ENCODE data around the gene CRADD.

Gene CRADD

GRCh38 chr12:93723568-93723930 lies 46.4 kb downstream of the CRADD start:
- no peak overlapping the region for H3K4me3 ChIP-seq (ENCODE audit: low read length)
- DNase-seq (ENCODE audit: low read depth, low spot score), result no peak

DNA sequence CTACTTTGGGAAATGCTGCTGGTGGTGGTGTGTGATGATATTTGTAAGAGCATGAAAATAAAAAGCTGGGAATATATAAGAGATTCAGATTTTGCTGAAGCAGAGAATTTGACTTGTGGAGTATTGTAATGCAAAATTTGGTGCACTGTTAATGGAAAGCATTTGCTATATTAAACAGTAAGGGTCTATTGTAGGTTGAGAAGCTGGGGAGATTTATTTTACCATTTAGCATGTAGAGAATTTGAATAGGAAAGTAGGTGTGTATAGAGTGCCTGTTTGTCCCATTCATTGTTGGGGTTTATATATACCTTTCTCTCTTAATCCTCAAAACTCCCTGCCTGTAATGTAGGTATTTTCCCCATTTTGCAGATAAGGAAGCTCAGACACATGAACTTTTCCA lies 48.4 kb downstream of the CRADD start:
- DNase-seq (ENCODE audit: low read depth, low spot score), result no peak
- H3K4me3 ChIP-seq (ENCODE audit: low read length), result no peak overlapping the region

DNA sequence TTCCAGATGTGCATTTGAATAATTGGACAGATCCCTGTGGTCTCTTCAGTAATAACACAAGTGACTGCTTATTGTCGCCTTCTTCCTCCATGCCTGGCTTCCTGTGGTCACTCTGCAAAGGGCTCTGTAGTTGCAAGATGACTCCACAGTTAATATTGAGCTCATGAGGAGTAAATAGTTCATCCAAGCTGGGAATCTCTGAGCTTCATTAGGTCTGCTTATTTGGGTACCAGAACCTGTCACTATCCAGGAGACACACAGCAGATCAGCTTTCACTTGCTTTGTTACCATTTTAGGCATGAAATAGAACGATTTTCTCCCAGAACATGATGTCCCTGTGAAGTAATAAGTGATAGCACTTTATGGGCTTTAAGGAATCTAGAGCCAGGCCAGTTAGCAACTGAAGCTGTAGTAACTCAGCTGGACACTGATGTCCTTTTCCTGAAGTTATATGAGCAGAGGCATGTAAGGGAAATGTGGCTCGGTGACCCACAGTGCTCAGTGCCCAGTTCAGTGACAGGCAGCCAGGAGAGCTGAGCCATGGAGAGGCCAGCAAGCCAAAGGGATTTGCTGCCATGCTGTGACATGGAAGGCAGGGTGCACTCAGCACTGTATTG lies 50.1 kb downstream of the CRADD start:
- DNase-seq (ENCODE audit: low read depth, low spot score), result no peak
- H3K4me3 ChIP-seq (ENCODE audit: low read length), result no peak overlapping the region

DNA sequence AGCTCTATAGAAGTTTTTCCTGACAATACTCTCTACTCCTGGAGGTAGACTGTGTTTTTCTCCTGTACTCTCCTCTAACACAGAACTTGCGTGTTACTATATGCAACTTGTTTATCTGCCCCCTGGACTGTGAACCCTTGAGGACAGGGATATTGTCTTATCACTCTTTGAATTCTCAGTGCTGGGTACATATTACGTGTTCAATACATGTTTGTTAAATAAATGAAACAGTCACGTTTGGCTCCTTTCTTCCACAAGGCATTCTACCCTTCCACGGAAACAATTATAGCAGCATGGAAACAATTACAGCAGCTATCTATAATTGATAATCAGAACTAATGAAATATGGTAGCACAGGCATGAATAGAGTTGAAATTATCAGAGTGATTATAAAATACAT lies 50.7 kb downstream of the CRADD start:
- H3K4me3 ChIP-seq (ENCODE audit: low read length), result no peak overlapping the region
- no peak for DNase-seq (ENCODE audit: low read depth, low spot score)

DNA sequence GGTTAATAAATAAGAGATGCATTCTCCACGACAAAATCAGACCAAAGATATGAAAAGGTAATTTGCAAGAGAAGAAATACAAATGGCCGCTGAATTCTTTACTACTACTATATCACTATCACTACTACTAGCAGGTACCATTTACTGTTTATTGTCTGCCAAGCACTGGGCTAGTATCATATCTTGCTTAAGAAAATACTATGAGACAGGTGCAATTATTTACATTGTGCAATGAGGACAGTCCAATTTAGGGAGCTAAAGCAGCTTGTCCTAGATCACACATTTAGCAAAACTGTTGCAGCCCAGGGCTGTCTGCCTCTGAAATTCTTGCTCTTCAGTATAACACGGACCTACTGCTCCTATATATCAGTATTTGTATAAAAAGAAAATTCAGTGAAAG lies 52.8 kb downstream of the CRADD start:
- no peak for DNase-seq (ENCODE audit: low read depth, low spot score)
- no peak overlapping the region for H3K4me3 ChIP-seq (ENCODE audit: low read length)

DNA sequence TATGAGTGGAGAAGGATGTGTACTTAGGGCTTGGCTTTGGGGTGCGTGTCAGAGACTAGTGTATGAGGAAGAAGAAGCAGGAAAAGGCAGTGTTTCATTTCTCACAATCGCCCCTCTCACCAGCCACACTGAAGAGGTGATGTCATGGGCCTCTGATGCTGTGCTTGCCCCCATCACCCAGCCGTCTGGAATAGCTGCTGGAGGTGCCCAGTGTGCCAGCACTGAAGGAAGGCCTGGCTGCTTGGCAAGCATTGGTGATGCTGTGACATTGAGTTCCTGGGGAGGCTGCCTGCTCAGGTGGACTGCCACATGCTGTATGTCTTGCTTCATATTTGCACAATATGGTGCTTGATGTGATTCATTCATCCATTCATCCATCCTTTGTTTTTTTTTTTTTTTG lies 56.2 kb downstream of the CRADD start:
- no peak overlapping the region for H3K4me3 ChIP-seq (ENCODE audit: low read length)
- no peak for DNase-seq (ENCODE audit: low read depth, low spot score)

- DNase-seq (ENCODE audit: low read depth, low spot score), result no peak
- H3K4me3 ChIP-seq (ENCODE audit: low read length), result no peak overlapping the region
These were observed 56.8 kb downstream of the CRADD start for GRCh38 chr12:93733928-93734327.

DNA sequence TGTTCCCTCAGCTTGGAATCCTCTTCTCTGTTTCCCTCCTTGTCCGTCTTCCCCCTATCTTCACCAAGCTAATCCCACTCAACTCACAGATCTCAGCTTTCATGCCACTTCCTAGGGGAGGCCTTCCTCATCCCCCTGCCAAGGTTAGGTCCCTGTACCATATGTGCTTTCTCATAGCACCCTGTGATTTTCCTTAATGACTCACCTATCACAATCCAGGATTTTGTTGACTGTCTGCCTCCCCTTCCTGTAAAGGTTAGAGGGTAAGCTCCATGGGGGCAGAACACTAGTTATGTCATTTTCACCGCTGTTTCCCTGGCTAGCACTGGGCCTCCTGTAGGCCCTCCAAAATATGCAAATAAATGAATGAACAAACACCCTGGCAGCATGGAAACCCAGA lies 57.6 kb downstream of the CRADD start:
- no peak for DNase-seq (ENCODE audit: low read depth, low spot score)
- no peak overlapping the region for H3K4me3 ChIP-seq (ENCODE audit: low read length)

DNA sequence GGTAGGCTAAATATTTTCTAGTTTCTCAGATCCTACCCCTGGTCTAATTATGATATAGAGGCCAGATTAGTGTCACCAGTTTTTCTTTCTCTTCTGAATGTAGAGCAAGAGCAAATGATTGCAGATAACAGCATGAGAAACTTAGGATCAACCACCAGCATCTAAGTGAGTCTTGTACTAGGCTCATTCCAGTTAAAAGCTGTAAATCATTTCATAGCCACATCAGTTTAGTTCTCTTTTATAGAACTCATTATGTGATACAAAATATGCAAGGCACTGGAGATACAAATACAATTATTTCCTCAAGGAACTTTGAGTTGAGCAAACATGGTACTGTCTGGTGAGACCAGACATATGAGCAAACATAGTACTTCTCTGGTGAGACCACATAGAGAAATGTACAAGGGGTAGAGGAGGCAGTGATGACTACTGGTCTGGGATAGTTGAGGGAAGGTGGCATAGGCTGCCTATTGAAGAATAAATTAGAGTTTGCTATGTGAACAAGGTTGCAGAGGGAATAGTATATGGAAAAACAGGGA lies 59.5 kb downstream of the CRADD start:
- no peak overlapping the region for H3K4me3 ChIP-seq (ENCODE audit: low read length)
- no peak for DNase-seq (ENCODE audit: low read depth, low spot score)

- H3K4me3 ChIP-seq (ENCODE audit: low read length), result no peak overlapping the region
- no peak for DNase-seq (ENCODE audit: low read depth, low spot score)
These were observed 60.5 kb downstream of the CRADD start for GRCh38 chr12:93737457-93738198.

GRCh38 chr12:93738199-93739058 lies 61.3 kb downstream of the CRADD start:
- no peak overlapping the region for H3K4me3 ChIP-seq (ENCODE audit: low read length)

GRCh38 chr12:93740751-93741150 lies 63.6 kb downstream of the CRADD start:
- DNase-seq (ENCODE audit: low read depth, low spot score), result no peak
- H3K4me3 ChIP-seq (ENCODE audit: low read length), result no peak overlapping the region

More at GRCh38 chr12:93738199-93739058, 61.3 kb downstream of the CRADD start:
- no peak for DNase-seq (ENCODE audit: low read depth, low spot score)

DNA sequence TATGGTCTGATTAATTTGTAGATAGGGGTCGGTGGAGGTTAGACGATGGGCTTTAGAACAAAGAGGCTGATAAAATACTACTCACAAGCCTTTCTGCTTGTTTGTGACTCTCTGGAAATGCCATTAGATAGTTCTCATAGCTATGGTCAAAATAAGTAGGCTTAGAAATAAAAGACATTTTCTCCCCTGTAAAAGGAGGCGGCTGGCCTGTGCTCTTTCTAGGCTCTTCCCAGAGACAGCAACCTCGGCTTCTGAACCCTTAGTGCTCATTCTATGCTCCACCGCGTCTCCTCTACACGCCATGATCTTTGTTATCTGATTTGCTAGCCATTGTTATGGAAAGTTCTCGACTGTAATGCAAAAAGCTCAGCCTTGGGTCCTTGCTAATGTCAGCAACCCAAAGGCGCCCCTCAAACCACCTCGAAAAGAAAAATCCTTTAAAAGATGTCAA lies 64.5 kb downstream of the CRADD start:
- H3K4me3 ChIP-seq (ENCODE audit: low read length), result no peak overlapping the region
- no peak for DNase-seq (ENCODE audit: low read depth, low spot score)

DNA sequence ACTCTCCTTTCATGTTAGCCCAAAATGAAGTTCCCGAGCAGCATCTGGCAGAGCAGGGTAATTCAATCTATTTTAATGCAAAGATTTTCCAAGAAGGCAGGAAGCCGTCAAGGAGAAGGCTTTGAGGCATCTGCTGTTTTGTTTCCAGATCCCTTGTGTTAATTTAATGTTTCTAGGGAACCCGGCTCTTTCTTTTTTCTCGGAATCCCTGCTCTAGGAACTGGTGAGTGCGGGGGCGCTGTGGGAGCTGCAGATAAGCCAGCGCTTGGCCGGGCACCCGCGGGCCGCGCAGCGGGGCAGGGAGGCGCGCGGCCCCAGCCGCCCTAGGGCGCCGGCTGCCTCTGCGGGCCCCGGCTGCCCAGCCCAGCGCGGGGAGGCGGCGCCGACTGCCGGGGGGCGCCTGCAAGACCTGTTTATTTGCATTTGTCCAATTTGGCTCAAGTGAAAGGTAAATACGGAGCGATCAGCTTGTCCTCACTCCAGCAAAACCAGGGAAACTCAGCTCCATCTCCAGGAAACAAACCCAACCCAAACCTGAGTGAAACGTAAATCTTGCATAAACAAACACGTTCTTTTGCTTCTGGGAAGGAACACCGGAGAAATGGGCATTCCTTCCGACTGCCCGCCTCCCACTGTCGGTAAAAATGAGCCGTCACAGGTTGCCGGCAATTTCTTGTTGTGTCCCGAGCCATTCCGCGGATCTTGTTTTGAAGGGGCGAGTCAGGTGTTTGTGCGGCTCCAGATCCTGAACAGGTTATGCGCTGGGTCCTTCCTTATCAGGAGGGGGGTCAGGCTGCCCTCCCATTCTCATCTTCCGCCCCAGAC lies 65.1 kb downstream of the CRADD start:
- H3K4me3 ChIP-seq (ENCODE audit: low read length), result no peak overlapping the region
- no peak for DNase-seq (ENCODE audit: low read depth, low spot score)

- no peak for DNase-seq (ENCODE audit: low read depth, low spot score)
- no peak overlapping the region for H3K4me3 ChIP-seq (ENCODE audit: low read length)
These were observed 66.2 kb downstream of the CRADD start for GRCh38 chr12:93743229-93743998.

- no peak for DNase-seq (ENCODE audit: low read depth, low spot score)
- H3K4me3 ChIP-seq (ENCODE audit: low read length), result no peak overlapping the region
These were observed 67.0 kb downstream of the CRADD start for GRCh38 chr12:93743999-93744689.

GRCh38 chr12:93745286-93745685 lies 68.1 kb downstream of the CRADD start:
- DNase-seq (ENCODE audit: low read depth, low spot score), result no peak
- H3K4me3 ChIP-seq (ENCODE audit: low read length), result no peak overlapping the region

Data from Jurkat, Clone E6-1 (cell line).